NCI-H187 treated with DMSO at 0.1 percent for 48 hours (cell line): Measurements from ENCODE around the gene PRM1.
A peak's percentile ranks its signal among the peaks of the same experiment; 100 is the strongest.

ENCODE experiments used
- DNase-seq: peaks from one replicate; lab custom pipeline; 2025; lab: John Stamatoyannopoulos, UW

PRM1 gene

GRCh38 chr16:11253995-11254912 lies 26.9 kb downstream of the PRM1 start:
- no peak for DNase-seq

GRCh38 chr16:11253009-11253994 lies 27.8 kb downstream of the PRM1 start:
- DNase-seq, result no peak

GRCh38 chr16:11252482-11252931 lies 28.6 kb downstream of the PRM1 start:
- no peak for DNase-seq

- no peak for DNase-seq
These were observed 29.3 kb downstream of the PRM1 start for GRCh38 chr16:11251525-11252481.

- no peak for DNase-seq
These were observed 30.2 kb downstream of the PRM1 start for GRCh38 chr16:11250786-11251524.

GRCh38 chr16:11250091-11250785 lies 30.9 kb downstream of the PRM1 start:
- DNase-seq, result peak; percentile 10

GRCh38 chr16:11249233-11250061 lies 31.7 kb downstream of the PRM1 start:
- no peak for DNase-seq

- no peak for DNase-seq
These were observed 33.0 kb downstream of the PRM1 start for GRCh38 chr16:11248133-11248532.

GRCh38 chr16:11245988-11246387 lies 35.1 kb downstream of the PRM1 start:
- DNase-seq, result no peak

GRCh38 chr16:11245222-11245737 lies 35.9 kb downstream of the PRM1 start:
- DNase-seq, result no peak

GRCh38 chr16:11242658-11243057 lies 38.5 kb downstream of the PRM1 start:
- no peak for DNase-seq

GRCh38 chr16:11241480-11242204 lies 39.5 kb downstream of the PRM1 start:
- no peak for DNase-seq

GRCh38 chr16:11240636-11241473 lies 40.3 kb downstream of the PRM1 start:
- no peak for DNase-seq

GRCh38 chr16:11239644-11240632 lies 41.2 kb downstream of the PRM1 start:
- DNase-seq, result no peak

GRCh38 chr16:11238272-11239202 lies 42.6 kb downstream of the PRM1 start:
- DNase-seq, result no peak
